Urothelium cell line (cell line): ENCODE data around the gene SETD3.

Experiments used
- DNase-seq: peaks from one replicate; pipeline ENCODE4 v3.0.0; 2011; ENCODE audit warnings: low spot score, mixed read lengths
- FAIRE-seq: peaks from 2 replicates; lab custom pipeline; 2011; peaks lifted over from hg19 to GRCh38; lab: Jason Lieb, UNC

The SETD3 gene

GRCh38 chr14:99516871-99517642 is 36.4 kb upstream of the SETD3 start:
- FAIRE-seq (no peak), DNase-seq (no peak)

DNA sequence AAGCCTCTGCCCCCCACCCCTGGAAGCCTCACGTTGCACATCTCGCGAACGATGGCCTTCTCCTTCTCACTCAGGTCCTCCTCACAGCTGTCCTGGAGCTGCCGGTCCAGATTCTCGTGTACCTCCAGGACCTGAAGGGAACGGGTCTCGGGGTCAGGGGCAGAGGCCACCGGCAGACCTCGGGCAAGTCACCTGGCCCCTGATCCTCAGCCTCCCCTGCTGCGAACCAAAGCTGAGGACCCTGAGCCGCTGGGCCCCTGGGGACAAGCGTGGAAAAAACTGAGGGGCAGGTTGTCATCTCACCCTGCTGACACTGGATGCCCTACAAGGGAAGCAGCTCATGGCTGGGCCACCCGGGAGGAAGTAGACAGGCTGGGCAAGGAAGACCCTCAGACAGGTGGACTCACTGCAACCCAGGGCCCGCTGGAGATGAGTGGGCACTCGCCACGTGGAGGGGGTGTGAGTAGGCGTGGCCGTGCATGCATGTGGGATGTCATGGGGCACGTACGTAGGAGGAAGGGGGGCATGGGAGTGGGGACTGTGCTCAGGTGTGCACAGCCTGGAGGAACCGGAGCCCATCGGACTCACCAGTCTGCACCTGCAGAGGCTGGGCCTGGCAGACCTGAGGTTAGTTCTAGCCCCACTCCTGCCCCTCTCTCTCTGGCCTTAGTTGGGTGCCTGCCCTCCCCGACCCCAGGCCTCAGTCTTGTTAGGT is 35.7 kb upstream of the SETD3 start:
- FAIRE-seq: no peak

DNA sequence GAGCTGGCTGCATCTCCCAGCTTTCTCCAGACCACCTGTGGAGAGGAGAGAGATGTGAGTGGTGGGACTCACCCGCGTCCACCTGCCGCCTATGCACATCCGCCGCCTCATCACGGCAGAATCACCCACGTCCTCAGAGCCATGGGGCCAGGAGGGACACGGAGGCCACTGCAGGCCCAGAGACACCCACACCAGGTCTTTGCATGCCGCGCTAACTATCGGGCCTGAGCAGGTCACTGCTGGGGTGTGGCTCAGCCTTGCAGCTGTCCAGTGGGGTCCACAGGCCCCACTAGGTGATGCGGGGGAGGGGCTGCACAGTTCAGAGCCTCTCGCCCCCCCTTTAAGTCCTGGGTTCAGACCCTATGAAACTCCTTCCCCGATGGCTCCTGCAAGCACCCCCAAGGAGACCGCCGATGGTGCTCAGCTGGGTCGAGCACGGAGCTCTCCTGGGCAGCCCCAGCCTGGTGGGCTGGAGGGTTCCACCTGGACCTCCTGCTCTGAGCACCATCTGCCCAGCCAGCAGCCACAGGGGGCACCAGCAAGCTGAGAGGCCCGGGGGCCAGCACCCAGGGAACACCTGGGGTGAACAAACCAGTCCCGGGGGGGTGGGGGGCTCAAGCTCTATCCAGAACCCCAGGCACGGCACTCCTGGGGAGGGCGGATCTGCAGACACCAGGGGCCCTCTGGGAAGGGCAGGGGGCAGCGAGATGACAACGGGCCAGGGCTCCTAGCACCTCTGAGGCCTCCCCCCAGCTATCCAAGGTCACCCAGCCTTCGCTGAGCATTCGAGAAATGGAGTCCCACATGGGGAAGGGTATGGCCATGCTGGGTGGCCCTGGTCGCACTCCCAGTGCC is 34.9 kb upstream of the SETD3 start:
- DNase-seq: no peak
- no peak for FAIRE-seq

More for the DNA sequence above, 35.7 kb upstream of the SETD3 start:
- DNase-seq: no peak

DNA sequence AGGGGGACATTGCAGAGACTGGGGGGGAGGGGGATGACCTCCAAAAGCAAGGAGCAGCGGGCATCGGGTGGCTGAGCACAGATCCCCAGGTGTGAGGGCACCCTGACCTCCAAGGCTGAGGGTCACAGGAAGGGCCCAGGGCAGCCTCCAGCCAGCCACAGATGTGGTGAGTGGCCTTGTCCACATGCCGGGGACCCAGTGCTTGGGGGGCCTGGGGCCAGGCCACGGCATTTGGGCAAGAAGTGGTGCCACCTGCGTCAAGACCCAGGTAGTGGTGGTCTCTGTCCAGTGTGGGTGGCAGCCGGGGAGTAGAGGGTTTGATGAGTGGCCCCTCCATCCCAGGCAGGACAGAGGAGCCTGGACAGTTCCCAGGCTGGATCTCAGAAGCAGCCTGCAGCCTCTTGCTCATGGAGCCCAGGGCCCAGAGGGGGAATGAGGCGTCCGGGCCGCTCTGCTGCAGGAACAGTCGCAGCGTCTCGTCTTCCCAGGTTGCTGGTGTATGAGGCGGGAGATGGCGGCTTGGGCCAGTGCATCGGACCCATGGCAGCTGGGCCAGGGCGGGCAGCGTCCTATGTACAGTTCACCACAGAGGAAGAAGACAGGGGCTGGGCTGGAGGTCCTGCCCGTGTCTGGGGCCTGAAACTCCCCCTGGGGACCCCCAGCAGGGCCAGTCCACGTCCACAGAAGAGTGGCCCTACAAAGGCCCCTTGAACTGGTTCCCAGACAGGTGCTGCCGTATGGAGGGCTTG is 34.1 kb upstream of the SETD3 start:
- FAIRE-seq (no peak), DNase-seq (no peak)

DNA sequence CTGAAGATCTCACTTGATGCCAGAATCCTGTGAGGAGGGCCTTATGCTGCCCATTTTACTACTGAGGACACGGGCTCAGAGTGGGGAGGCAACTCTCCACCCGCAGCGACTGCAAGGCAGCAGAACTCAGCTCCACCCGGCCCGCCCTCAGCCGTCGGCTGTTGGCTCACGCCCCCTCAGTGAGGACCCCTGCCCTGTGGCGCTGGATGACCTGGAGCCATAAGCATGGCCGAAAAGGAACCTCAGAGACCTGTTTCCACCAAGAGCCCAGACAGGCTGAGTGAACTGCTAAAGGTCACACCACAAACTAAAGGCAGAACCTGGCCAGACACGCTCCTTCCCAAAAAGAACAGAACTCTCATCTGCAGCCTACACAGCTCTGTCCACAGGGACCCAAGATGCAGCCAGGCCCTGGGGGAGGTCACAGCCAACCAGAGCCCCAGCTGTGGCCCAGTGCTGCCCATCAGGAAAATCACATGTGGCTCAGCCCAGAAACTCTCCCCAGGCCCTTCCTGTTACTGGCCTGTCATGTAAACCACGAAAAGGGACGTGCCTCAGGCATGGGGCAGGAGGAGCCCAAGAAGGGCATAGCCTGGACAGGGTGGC is 33.4 kb upstream of the SETD3 start:
- DNase-seq: no peak
- FAIRE-seq: no peak

DNA sequence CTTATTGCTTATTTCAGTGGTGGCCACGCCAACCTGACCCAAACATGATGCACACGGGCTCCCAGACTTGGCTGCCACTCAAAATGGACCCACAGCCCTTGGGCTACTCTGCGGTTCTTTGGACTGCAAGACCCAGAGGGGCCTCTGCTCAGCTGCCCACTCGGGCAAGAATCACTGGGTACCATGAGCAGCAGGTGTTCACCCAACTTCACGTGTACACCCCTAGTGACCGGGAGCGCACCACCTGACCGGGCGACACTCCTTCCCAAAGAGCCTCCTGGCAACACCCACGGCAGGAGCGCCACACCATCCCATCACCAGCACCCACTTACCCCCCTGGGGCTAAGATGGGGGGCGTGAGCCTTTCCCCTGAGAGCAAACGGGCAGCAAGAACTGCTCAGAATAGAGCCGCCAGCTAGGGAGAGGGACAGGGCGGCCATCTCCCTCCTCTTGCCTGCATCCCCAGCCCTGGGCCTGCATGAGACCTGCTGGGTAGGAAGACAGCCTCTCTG is 32.6 kb upstream of the SETD3 start:
- FAIRE-seq (no peak), DNase-seq (no peak)

GRCh38 chr14:99512571-99513182 is 32.0 kb upstream of the SETD3 start:
- DNase-seq (no peak), FAIRE-seq (no peak)

DNA sequence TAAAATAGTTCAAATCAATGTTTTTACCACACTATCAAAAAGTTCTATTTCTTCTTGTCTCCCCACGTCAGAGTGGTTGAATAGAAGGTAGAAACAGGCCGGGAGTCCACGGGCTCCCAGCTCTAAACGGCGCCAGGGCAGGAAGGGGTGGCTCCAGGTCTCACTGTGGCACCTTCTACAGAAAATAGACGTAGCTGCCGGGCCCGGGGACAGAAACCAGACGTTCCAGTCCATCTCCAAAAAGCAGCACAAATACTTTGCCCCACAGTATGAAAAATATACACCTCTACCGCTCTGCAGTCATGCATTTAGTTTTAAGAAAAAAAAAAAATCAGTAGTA is 31.4 kb upstream of the SETD3 start:
- FAIRE-seq (no peak), DNase-seq (no peak)

DNA sequence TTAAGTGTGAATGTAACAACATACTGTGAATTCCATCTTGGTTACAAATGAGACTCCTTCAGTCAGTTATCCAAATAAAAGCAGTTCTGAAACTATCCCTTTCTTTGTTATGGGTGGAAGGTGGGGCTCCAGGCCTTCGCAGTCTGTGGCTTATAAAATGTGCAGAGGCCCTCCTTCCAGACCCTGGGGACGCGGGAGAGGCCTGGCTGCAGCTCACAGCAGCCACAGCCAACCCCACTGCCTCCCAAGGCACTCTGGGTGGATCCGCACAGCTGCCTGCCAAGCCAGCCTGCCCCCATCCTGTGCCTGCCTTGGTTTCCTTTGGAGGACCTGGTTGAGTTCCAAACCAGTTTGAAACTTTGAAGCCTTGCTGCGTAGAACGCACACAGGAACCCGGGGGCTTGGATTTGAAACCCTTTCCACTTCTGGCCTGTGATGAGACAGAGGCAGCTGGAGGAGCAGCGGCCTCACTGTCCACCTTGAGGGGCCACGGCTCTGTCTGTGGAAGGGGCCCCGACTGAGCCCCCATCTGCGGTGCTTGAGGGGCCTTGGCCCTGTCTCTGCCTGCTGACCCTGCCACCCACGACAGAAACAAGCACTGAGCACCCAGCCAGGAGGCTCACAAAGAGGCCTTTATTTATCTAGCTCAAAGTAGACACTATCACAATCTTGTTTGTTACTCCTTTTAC is 30.9 kb upstream of the SETD3 start:
- no peak for FAIRE-seq
- no peak for DNase-seq

- DNase-seq: no peak
- no peak for FAIRE-seq
These were observed 30.0 kb upstream of the SETD3 start for GRCh38 chr14:99510556-99511139.

DNA sequence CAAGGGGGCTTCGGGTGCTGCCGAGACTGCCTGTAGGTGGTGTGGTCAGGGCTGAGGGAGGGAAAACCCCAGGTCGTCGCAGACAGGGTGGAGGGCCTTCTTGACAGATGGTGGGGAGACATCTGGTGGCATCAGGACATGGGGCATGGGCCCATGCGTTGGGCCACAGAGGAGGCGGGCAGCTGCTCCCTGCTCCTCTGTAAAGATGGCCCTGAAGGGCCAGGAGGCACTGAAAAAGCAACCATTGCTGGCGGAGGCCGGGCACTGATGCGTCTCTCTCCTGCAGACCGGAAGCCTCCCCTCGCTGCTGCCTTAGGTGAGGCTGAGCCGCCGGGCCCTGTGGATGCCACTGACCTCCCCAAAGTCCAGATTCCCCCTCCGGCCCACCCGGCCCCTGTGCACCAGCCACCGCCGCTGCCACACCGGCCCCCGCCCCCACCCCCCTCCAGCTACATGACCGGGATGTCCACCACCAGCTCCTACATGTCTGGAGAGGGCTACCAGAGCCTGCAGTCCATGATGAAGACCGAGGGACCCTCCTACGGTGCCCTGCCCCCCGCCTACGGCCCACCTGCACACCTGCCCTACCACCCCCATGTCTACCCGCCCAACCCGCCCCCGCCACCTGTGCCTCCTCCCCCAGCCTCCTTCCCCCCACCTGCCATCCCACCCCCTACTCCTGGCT is 29.4 kb upstream of the SETD3 start:
- FAIRE-seq (no peak), DNase-seq (no peak)

GRCh38 chr14:99508896-99509629 is 28.4 kb upstream of the SETD3 start:
- FAIRE-seq (no peak), DNase-seq (no peak)

DNA sequence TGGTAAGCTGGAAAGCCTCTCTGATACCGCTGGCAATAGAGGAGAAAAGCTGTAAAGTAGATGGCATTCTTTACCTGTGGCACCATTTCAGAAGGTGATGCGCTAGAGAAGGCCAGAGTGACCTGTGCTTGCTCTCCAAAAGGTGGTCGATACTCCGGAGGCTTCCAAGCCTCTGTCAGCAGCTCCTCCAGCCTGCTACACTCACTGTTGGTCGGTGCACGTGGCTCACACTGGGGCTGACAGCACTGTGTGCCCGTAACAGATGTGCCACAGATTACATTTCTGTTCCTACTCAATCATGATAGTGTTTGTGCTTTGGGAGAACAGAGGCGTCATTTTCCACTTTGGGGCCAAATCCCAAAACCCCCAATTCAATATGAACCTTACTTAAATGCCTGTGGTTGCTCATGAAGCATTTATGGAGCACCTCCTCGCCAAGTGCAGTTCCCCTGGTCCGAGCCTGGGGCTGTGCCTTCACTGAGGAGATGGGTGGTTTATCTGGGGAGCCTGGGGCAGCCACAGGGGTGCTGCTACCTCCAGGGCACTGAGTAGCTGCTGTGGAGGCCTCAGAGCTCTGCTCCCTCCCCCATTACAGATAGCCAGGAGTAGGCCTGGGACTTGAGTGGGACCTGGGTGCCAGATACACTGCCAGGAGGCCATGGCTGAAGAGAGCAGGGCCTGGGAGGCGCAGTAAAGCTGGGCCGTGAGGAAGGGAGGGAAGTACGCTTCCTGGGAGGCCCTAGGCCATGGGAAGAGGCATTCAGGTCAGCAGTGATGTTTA is 27.4 kb upstream of the SETD3 start:
- FAIRE-seq (no peak), DNase-seq (no peak)

DNA sequence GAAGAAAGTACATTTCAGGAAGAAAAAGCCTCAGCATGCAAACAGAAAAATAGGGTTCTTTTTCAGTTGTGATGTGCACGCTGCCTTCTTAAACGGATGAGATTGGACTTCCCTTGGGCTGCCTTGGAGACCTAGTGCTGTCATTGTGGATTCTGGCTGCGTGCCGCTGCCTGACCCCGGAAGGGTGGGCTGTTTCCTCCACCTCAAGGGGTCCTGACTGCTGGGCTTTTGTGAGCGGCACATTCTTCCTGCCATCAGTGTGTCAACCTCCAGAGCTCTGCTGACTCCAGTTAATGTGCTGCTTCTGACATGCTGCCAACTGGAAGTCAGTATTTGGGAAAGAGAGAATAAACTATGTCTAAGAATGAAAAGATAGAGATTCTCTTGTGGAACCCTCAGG is 25.6 kb upstream of the SETD3 start:
- DNase-seq (no peak), FAIRE-seq (no peak)

DNA sequence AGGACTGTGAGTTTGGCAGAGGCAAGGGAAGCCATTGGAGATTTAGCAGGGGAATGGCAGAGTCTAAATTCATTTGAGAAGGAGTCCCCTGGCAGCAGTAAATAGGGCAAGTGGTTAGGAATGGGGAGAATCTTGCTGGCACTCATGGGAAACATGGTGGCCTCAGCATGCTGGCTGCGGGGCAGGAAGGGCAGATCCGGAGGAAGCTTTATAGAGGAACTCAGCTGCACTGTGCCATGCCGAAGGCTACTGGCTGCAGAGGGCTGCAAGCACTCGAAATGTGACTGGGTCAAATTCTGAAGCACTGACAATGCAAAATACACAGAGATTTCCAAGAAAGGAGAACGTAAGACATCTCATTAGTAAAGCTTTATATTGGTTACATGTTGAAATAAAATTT is 24.4 kb upstream of the SETD3 start:
- no peak for FAIRE-seq
- DNase-seq: no peak

DNA sequence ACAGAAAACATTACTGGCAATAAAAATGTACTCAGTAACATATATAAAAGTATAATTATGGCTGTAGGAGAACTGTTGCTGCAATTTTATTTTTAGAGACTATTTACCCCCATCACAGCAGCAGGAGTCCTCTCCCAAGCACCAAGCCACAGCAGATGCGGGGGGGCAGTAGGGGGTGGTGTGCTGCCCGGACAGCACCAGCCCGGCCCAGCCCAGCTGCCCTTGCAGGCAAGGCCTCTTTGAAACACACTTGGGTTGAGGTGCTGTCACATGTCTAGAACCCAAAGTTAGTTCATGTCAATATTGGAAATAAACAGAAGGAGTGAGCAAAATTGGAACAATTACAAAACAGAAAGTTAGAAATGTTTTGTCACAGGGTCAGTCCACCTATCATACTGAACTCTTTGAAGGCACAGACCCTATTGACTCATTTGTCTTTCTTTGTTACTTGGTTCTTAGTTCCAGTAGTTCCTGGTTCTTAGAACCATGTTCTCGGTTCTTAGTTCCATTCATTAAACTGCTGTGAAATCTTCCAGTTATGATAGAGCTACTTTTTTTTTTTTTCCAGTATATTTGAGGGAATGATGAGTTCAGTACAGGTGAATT is 23.3 kb upstream of the SETD3 start:
- FAIRE-seq (no peak), DNase-seq (no peak)
